ENCODE data around the gene KIAA0319L. TPM values are rescaled to one million over a fixed set of nuclear protein-coding genes. Genes with fewer than 3 reads are reported as not detected.

Gene KIAA0319L
- total and polyA plus RNA-seq, 2 experiments from 2014 or later, result 27.2 to 75.1 TPM

DNA sequence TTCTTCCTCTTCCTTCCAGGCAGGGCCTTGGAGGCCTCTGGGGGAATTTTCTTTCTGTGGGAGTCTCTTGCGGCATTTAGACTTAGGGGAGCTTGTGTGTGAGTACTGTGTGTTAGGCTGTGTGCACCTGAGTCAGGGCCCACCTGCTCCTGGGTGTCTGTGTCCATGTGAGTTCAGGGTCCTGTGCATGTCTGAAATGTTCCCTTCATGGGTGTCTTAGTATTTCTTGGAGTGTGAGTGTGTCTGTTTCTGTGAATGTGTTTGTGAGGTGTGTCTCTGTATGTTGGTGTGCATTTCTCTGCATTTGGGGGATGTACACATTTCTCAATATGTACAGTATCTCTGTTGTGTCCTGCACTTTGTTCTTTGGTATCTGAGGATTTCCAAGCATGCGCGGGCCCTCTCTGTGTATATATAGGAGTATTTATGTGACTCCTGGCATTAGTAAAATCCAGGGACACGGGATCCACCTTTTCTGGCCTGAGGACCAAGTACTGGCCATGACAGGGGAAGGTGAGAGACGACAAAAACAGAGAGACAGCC lies 18.3 kb upstream of the KIAA0319L start:
- H3F3A ChIP-seq (replicated peaks; ENCODE audit: low read depth), result peaks cover 27% of the 10 kb centered on the region
- no peaks in the 10 kb centered on the region; the same call in 1 of the 2 replicates for H3K36me3 ChIP-seq (ENCODE audit: insufficient read depth)
- Mint-ChIP-seq H3K36me3 (ENCODE audit: low read depth) (no peaks in the 10 kb centered on the region; the same call in 2 of the 3 replicates), H3K4me1 (peaks cover 32% of the 10 kb centered on the region), H3K27me3 (ENCODE audit: insufficient read depth, low read depth, poor library complexity) (peaks cover 93% of the 10 kb centered on the region), H3K4me3 (peak overlapping the region; percentile 47), H3K9me3 (no peaks in the 10 kb centered on the region), H3K27ac (no peak overlapping the region)
- H2AFZ ChIP-seq, result no peak overlapping the region
- TF ChIP-seq NANOG (IDR thresholded peaks at IDR 0.05; ENCODE audit: borderline replicate concordance) (no peak), EZH2phosphoT487 (IDR thresholded peaks at IDR 0.05; ENCODE audit: unreplicated experiment) (no peak), EZH2 (IDR thresholded peaks at IDR 0.05; ENCODE audit: low read depth, unreplicated experiment) (no peak), STAT1 (IDR thresholded peaks at IDR 0.05; ENCODE audit: unreplicated experiment) (no peak), ZNF331 (CRISPR knock-in tag; IDR thresholded peaks at IDR 0.05; ENCODE audit: low read depth) (no peak), CREB1 (CRISPR knock-in tag; IDR thresholded peaks at IDR 0.05; ENCODE audit: low read depth) (no peak), ZNF114 (CRISPR knock-in tag; IDR thresholded peaks at IDR 0.05) (no peak), JUNB (IDR thresholded peaks at IDR 0.05; ENCODE audit: unreplicated experiment) (no peak), POLR2AphosphoS5 (IDR thresholded peaks at IDR 0.05; ENCODE audit: low read depth) (no peak)
- TF ChIP-seq, protein P1, sequence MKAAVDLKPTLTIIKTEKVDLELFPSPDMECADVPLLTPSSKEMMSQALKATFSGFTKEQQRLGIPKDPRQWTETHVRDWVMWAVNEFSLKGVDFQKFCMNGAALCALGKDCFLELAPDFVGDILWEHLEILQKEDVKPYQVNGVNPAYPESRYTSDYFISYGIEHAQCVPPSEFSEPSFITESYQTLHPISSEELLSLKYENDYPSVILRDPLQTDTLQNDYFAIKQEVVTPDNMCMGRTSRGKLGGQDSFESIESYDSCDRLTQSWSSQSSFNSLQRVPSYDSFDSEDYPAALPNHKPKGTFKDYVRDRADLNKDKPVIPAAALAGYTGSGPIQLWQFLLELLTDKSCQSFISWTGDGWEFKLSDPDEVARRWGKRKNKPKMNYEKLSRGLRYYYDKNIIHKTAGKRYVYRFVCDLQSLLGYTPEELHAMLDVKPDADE (IDR thresholded peaks at IDR 0.05), result no peak
- TF ChIP-seq, protein P2, sequence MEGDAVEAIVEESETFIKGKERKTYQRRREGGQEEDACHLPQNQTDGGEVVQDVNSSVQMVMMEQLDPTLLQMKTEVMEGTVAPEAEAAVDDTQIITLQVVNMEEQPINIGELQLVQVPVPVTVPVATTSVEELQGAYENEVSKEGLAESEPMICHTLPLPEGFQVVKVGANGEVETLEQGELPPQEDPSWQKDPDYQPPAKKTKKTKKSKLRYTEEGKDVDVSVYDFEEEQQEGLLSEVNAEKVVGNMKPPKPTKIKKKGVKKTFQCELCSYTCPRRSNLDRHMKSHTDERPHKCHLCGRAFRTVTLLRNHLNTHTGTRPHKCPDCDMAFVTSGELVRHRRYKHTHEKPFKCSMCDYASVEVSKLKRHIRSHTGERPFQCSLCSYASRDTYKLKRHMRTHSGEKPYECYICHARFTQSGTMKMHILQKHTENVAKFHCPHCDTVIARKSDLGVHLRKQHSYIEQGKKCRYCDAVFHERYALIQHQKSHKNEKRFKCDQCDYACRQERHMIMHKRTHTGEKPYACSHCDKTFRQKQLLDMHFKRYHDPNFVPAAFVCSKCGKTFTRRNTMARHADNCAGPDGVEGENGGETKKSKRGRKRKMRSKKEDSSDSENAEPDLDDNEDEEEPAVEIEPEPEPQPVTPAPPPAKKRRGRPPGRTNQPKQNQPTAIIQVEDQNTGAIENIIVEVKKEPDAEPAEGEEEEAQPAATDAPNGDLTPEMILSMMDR (conservative IDR thresholded peaks at IDR 0.05; ENCODE audit: low read depth in 2 of 2), result no peak
- TF ChIP-seq, protein P3, sequence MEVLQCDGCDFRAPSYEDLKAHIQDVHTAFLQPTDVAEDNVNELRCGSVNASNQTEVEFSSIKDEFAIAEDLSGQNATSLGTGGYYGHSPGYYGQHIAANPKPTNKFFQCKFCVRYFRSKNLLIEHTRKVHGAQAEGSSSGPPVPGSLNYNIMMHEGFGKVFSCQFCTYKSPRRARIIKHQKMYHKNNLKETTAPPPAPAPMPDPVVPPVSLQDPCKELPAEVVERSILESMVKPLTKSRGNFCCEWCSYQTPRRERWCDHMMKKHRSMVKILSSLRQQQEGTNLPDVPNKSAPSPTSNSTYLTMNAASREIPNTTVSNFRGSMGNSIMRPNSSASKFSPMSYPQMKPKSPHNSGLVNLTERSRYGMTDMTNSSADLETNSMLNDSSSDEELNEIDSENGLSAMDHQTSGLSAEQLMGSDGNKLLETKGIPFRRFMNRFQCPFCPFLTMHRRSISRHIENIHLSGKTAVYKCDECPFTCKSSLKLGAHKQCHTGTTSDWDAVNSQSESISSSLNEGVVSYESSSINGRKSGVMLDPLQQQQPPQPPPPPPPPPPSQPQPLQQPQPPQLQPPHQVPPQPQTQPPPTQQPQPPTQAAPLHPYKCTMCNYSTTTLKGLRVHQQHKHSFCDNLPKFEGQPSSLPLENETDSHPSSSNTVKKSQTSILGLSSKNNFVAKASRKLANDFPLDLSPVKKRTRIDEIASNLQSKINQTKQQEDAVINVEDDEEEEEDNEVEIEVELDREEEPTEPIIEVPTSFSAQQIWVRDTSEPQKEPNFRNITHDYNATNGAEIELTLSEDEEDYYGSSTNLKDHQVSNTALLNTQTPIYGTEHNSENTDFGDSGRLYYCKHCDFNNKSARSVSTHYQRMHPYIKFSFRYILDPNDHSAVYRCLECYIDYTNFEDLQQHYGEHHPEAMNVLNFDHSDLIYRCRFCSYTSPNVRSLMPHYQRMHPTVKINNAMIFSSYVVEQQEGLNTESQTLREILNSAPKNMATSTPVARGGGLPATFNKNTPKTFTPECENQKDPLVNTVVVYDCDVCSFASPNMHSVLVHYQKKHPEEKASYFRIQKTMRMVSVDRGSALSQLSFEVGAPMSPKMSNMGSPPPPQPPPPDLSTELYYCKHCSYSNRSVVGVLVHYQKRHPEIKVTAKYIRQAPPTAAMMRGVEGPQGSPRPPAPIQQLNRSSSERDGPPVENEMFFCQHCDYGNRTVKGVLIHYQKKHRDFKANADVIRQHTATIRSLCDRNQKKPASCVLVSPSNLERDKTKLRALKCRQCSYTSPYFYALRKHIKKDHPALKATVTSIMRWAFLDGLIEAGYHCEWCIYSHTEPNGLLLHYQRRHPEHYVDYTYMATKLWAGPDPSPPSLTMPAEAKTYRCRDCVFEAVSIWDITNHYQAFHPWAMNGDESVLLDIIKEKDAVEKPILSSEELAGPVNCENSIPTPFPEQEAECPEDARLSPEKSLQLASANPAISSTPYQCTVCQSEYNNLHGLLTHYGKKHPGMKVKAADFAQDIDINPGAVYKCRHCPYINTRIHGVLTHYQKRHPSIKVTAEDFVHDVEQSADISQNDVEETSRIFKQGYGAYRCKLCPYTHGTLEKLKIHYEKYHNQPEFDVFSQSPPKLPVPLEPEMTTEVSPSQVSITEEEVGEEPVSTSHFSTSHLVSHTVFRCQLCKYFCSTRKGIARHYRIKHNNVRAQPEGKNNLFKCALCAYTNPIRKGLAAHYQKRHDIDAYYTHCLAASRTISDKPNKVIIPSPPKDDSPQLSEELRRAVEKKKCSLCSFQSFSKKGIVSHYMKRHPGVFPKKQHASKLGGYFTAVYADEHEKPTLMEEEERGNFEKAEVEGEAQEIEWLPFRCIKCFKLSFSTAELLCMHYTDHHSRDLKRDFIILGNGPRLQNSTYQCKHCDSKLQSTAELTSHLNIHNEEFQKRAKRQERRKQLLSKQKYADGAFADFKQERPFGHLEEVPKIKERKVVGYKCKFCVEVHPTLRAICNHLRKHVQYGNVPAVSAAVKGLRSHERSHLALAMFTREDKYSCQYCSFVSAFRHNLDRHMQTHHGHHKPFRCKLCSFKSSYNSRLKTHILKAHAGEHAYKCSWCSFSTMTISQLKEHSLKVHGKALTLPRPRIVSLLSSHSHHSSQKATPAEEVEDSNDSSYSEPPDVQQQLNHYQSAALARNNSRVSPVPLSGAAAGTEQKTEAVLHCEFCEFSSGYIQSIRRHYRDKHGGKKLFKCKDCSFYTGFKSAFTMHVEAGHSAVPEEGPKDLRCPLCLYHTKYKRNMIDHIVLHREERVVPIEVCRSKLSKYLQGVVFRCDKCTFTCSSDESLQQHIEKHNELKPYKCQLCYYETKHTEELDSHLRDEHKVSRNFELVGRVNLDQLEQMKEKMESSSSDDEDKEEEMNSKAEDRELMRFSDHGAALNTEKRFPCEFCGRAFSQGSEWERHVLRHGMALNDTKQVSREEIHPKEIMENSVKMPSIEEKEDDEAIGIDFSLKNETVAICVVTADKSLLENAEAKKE (CRISPR knock-in tag; IDR thresholded peaks at IDR 0.05), result no peak
- TF ChIP-seq, protein P4, sequence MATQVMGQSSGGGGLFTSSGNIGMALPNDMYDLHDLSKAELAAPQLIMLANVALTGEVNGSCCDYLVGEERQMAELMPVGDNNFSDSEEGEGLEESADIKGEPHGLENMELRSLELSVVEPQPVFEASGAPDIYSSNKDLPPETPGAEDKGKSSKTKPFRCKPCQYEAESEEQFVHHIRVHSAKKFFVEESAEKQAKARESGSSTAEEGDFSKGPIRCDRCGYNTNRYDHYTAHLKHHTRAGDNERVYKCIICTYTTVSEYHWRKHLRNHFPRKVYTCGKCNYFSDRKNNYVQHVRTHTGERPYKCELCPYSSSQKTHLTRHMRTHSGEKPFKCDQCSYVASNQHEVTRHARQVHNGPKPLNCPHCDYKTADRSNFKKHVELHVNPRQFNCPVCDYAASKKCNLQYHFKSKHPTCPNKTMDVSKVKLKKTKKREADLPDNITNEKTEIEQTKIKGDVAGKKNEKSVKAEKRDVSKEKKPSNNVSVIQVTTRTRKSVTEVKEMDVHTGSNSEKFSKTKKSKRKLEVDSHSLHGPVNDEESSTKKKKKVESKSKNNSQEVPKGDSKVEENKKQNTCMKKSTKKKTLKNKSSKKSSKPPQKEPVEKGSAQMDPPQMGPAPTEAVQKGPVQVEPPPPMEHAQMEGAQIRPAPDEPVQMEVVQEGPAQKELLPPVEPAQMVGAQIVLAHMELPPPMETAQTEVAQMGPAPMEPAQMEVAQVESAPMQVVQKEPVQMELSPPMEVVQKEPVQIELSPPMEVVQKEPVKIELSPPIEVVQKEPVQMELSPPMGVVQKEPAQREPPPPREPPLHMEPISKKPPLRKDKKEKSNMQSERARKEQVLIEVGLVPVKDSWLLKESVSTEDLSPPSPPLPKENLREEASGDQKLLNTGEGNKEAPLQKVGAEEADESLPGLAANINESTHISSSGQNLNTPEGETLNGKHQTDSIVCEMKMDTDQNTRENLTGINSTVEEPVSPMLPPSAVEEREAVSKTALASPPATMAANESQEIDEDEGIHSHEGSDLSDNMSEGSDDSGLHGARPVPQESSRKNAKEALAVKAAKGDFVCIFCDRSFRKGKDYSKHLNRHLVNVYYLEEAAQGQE (IDR thresholded peaks at IDR 0.05; ENCODE audit: unreplicated experiment), result no peak
- peaks cover 97% of the 10 kb centered on the region for H3K27me3 ChIP-seq (ENCODE audit: insufficient read depth)
- no peak overlapping the region for H3K27ac ChIP-seq (ENCODE audit: low read depth)
- peak overlapping the region; percentile 99 for H3K4me2 ChIP-seq
- peak overlapping the region; percentile 84 for H3K4me3 ChIP-seq
- ATAC-seq (no peak), DNase-seq (ENCODE audit: low spot score) (no peak)
- H3K4me1 ChIP-seq (ENCODE audit: insufficient read depth), result peaks cover 38% of the 10 kb centered on the region
- H3K9me2 ChIP-seq (ENCODE audit: insufficient read depth), result no peaks in the 10 kb centered on the region
- H3K79me2 ChIP-seq (replicated peaks; ENCODE audit: insufficient read depth), result no peaks in the 10 kb centered on the region
- 0 out of 2 replicates have a peak, but pooled peaks cover 2% of the 10 kb centered on the region for H4K20me1 ChIP-seq (replicated peaks; ENCODE audit: insufficient read depth)

All from GM23338 (cell line).